ENCODE measurements around the gene PEMT. TPM values are rescaled to one million over a fixed set of nuclear protein-coding genes. Genes with fewer than 3 reads are reported as not detected.

Gene PEMT
- total RNA-seq, 1 donor from 2014 or later: 31.1 TPM

- no peak for DNase-seq (ENCODE audit: low spot score)
- Mint-ChIP-seq H3K36me3 (ENCODE audit: low read depth) (no peaks in the 10 kb centered on the region), H3K4me1 (ENCODE audit: low read depth) (peaks cover 9% of the 10 kb centered on the region), H3K4me3 (ENCODE audit: unreplicated experiment) (no peak overlapping the region), H3K27me3 (ENCODE audit: low read depth) (no peaks in the 10 kb centered on the region), H3K27ac (ENCODE audit: unreplicated experiment) (no peak overlapping the region), H3K9me3 (ENCODE audit: low read depth) (no peaks in the 10 kb centered on the region)
- no peak for TF ChIP-seq CTCF (IDR thresholded peaks at IDR 0.05)
Measured at GRCh38 chr17:17582372-17582771, 9.1 kb downstream of the PEMT start.

GRCh38 chr17:17581509-17581908 is 10.0 kb downstream of the PEMT start:
- no peak for DNase-seq (ENCODE audit: low spot score)
- no peak overlapping the region for H3K4me3 Mint-ChIP-seq (ENCODE audit: unreplicated experiment)
- peaks cover 9% of the 10 kb centered on the region for H3K4me1 Mint-ChIP-seq (ENCODE audit: low read depth)
- H3K27me3 Mint-ChIP-seq (ENCODE audit: low read depth): no peaks in the 10 kb centered on the region
- no peaks in the 10 kb centered on the region for H3K9me3 Mint-ChIP-seq (ENCODE audit: low read depth)
- TF ChIP-seq CTCF (IDR thresholded peaks at IDR 0.05): no peak
- no peaks in the 10 kb centered on the region for H3K36me3 Mint-ChIP-seq (ENCODE audit: low read depth)
- no peak overlapping the region for H3K27ac Mint-ChIP-seq (ENCODE audit: unreplicated experiment)

- H3K27me3 Mint-ChIP-seq (ENCODE audit: low read depth): no peaks in the 10 kb centered on the region
- H3K4me3 Mint-ChIP-seq (ENCODE audit: unreplicated experiment): no peak overlapping the region
- peaks cover 9% of the 10 kb centered on the region for H3K4me1 Mint-ChIP-seq (ENCODE audit: low read depth)
- no peak for TF ChIP-seq CTCF (IDR thresholded peaks at IDR 0.05)
- no peak for DNase-seq (ENCODE audit: low spot score)
- H3K36me3 Mint-ChIP-seq (ENCODE audit: low read depth): no peaks in the 10 kb centered on the region
- H3K27ac Mint-ChIP-seq (ENCODE audit: unreplicated experiment): peak overlapping the region; percentile 59
- H3K9me3 Mint-ChIP-seq (ENCODE audit: low read depth): no peaks in the 10 kb centered on the region
Measured at GRCh38 chr17:17580662-17581470, 10.6 kb downstream of the PEMT start.

GRCh38 chr17:17579691-17580090 is 11.8 kb downstream of the PEMT start:
- no peaks in the 10 kb centered on the region for H3K27me3 Mint-ChIP-seq (ENCODE audit: low read depth)
- DNase-seq (ENCODE audit: low spot score): no peak

GRCh38 chr17:17577373-17577772 is 14.1 kb downstream of the PEMT start:
- Mint-ChIP-seq H3K27me3 (ENCODE audit: low read depth) (no peaks in the 10 kb centered on the region), H3K9me3 (ENCODE audit: low read depth) (no peaks in the 10 kb centered on the region), H3K36me3 (ENCODE audit: low read depth) (no peaks in the 10 kb centered on the region), H3K27ac (ENCODE audit: unreplicated experiment) (no peak overlapping the region), H3K4me3 (ENCODE audit: unreplicated experiment) (no peak overlapping the region), H3K4me1 (ENCODE audit: low read depth) (peaks cover 9% of the 10 kb centered on the region)
- DNase-seq (ENCODE audit: low spot score): no peak
- no peak for TF ChIP-seq CTCF (IDR thresholded peaks at IDR 0.05)

More at GRCh38 chr17:17579691-17580090, 11.8 kb downstream of the PEMT start:
- no peaks in the 10 kb centered on the region for H3K9me3 Mint-ChIP-seq (ENCODE audit: low read depth)
- no peak overlapping the region for H3K4me3 Mint-ChIP-seq (ENCODE audit: unreplicated experiment)
- H3K27ac Mint-ChIP-seq (ENCODE audit: unreplicated experiment): no peak overlapping the region
- H3K36me3 Mint-ChIP-seq (ENCODE audit: low read depth): no peaks in the 10 kb centered on the region
- H3K4me1 Mint-ChIP-seq (ENCODE audit: low read depth): peaks cover 9% of the 10 kb centered on the region
- no peak for TF ChIP-seq CTCF (IDR thresholded peaks at IDR 0.05)

All from chondrocyte (in vitro differentiated cells).